MCF 10A (cell line): Measurements from ENCODE around the gene ACTR3. TPM values are rescaled to one million over a fixed set of nuclear protein-coding genes. Genes with fewer than 3 reads are reported as not detected.

ENCODE experiments used
- BruUV-seq: library from RNA; stranded (reverse); fragments of 400-500 nt; replicated peaks from 2 replicates; lab custom pipeline; 2021; lab: Mats Ljungman, UMichigan
- CTCF ChIA-PET: fragments of 300-600 bp; sonication (Branson Sonifier 250); formaldehyde crosslinking; extraction: SDS; loops from one replicate; lab custom pipeline; 2021; ENCODE audit warnings: antibody characterized with exemption, inconsistent platforms; lab: Yijun Ruan, JAX
- POLR2A ChIA-PET: fragments of 300-600, 350-650 bp; sonication (Branson Sonifier 250); formaldehyde crosslinking; extraction: SDS; loops from one replicate; lab custom pipeline; 2020; ENCODE audit warnings: antibody characterized with exemption, inconsistent platforms; lab: Yijun Ruan, JAX
- DNase-seq: peaks from one replicate; pipeline ENCODE4 v3.0.0-alpha.2; 2018; ENCODE audit not compliant: unreplicated experiment
- H3K27ac Mint-ChIP-seq: one replicate; pipeline ENCODE4 v1.8.0; 2022; ENCODE audit warnings: mild to moderate bottlenecking, low read depth, mixed read lengths; ENCODE audit not compliant: unreplicated experiment
- H3K27me3 Mint-ChIP-seq: one replicate; pipeline ENCODE4 v1.8.0; 2022; ENCODE audit warnings: mixed read lengths; ENCODE audit not compliant: insufficient read depth, unreplicated experiment
- H3K36me3 Mint-ChIP-seq: one replicate; pipeline ENCODE4 v1.8.0; 2022; ENCODE audit warnings: mild to moderate bottlenecking, moderate library complexity, mixed read lengths; ENCODE audit not compliant: insufficient read depth, unreplicated experiment
- H3K4me1 Mint-ChIP-seq: one replicate; pipeline ENCODE4 v1.8.0; 2022; ENCODE audit warnings: mixed read lengths; ENCODE audit not compliant: insufficient read depth, unreplicated experiment
- H3K4me3 Mint-ChIP-seq: one replicate; pipeline ENCODE4 v1.8.0; 2022; ENCODE audit warnings: mild to moderate bottlenecking, moderate library complexity, mixed read lengths; ENCODE audit not compliant: unreplicated experiment
- H3K9me3 Mint-ChIP-seq: one replicate; pipeline ENCODE4 v1.8.0; 2022; ENCODE audit warnings: mixed read lengths; ENCODE audit not compliant: unreplicated experiment
- intact Hi-C: fragments of 100-400 bp; cut with micrococcal nuclease; formaldehyde crosslinking; loops from 2 replicates; pipeline ENCODE4 v1.14.1; 2022
- total RNA-seq: library from RNA; stranded (reverse); gene quantifications from 2 replicates; pipeline ENCODE4 v1.2.3, GENCODE V29; 2022
- TF ChIP-seq, protein P1 (sequence below): fragments of 200-600 bp; IDR thresholded peaks from one replicate; pipeline ENCODE4 v1.8.0; 2022; ENCODE audit warnings: antibody characterized with exemption, mild to moderate bottlenecking; ENCODE audit not compliant: unreplicated experiment

ACTR3 gene
- total RNA-seq, 1 experiment from 2014 or later, result 311 TPM

DNA sequence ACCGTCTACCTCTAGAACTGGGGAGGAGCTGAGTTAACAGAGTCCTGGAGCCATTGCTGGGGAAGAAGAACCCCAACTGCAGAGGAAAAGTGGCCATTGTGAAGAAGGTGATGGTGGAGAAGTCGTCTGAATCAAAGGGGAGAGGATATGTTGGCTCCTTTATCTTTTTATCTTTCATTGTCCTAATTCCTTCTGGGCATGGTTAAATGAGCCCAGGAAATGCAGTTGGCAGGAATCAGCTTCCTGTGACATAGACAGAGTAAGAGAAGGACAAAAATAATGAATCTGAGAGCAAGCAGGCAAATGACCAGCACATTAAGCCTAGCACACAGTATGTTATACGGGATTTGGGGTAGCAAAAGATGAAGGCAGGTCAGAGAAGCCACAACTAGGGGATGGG, 16.0 kb upstream of the ACTR3 start:
- POLR2A ChIA-PET, result interaction anchor here (1.5 kb wide), 1 partner anchor 117 kb away, joined by 3 read pairs; the partner anchor contains the start of gene SLC35F5
- Mint-ChIP-seq H3K4me3 (no peak overlapping the region), H3K9me3 (no peaks in the 10 kb centered on the region), H3K27me3 (no peaks in the 10 kb centered on the region), H3K36me3 (no peaks in the 10 kb centered on the region), H3K27ac (no peak overlapping the region), H3K4me1 (peaks cover 19% of the 10 kb centered on the region)
- TF ChIP-seq, protein P1, sequence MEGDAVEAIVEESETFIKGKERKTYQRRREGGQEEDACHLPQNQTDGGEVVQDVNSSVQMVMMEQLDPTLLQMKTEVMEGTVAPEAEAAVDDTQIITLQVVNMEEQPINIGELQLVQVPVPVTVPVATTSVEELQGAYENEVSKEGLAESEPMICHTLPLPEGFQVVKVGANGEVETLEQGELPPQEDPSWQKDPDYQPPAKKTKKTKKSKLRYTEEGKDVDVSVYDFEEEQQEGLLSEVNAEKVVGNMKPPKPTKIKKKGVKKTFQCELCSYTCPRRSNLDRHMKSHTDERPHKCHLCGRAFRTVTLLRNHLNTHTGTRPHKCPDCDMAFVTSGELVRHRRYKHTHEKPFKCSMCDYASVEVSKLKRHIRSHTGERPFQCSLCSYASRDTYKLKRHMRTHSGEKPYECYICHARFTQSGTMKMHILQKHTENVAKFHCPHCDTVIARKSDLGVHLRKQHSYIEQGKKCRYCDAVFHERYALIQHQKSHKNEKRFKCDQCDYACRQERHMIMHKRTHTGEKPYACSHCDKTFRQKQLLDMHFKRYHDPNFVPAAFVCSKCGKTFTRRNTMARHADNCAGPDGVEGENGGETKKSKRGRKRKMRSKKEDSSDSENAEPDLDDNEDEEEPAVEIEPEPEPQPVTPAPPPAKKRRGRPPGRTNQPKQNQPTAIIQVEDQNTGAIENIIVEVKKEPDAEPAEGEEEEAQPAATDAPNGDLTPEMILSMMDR, result no peak
- intact Hi-C loops, result no loop called here
- no peak for DNase-seq
- CTCF ChIA-PET, result interaction anchor here (1.0 kb wide), 1 partner anchor 9 kb away, joined by 3 read pairs; no protein-coding TSS in a partner anchor
- no TSS peak for BruUV-seq

DNA sequence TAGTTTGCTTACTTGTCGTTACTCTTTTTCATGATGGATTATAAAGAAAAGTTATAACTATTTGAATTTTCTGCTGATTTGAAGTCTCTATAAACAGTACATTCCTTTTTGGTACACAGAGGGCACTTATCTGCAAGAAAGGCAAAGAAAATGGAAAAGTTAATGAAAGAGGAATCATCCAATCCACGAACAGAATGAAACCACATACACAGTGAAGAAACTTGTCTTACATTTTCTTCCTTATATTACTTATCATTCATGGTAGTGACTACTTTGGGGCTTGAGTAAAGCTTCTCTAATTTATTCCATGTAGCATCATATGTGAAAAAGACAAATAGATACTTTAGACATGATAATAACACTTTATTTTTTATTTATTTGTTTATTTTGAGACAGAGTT, 14.8 kb upstream of the ACTR3 start:
- Mint-ChIP-seq H3K4me3 (no peak overlapping the region), H3K27me3 (no peaks in the 10 kb centered on the region), H3K27ac (no peak overlapping the region), H3K9me3 (no peaks in the 10 kb centered on the region), H3K4me1 (peaks cover 19% of the 10 kb centered on the region), H3K36me3 (no peaks in the 10 kb centered on the region)
- POLR2A ChIA-PET, result interaction anchor here (0.7 to 1.5 kb wide), 3 partner anchors 24 to 119 kb away, joined by 3 to 5 read pairs (median 4); partner anchors contain the start of gene SLC35F5
- TF ChIP-seq, protein P1, result no peak
- no peak for DNase-seq
- no TSS peak for BruUV-seq
- intact Hi-C loops, result no loop called here
- CTCF ChIA-PET, result interaction anchor here (0.6 kb wide), 2 partner anchors 15 to 197 kb away, joined by 3 to 4 read pairs; no protein-coding TSS in a partner anchor

- no peak overlapping the region for H3K27ac Mint-ChIP-seq
- TF ChIP-seq, protein P1, result no peak
- ChIA-PET CTCF (no interaction called here), POLR2A (interaction anchor here (0.6 to 4.9 kb wide), 8 partner anchors 12 to 120 kb away, joined by 3 to 47 read pairs (median 4); partner anchors contain the start of genes ACTR3 and SLC35F5)
- no peaks in the 10 kb centered on the region for H3K9me3 Mint-ChIP-seq
- no peaks in the 10 kb centered on the region for H3K36me3 Mint-ChIP-seq
- peak; percentile 84 for DNase-seq
- no peak overlapping the region for H3K4me3 Mint-ChIP-seq
- H3K4me1 Mint-ChIP-seq, result peaks cover 19% of the 10 kb centered on the region
- intact Hi-C loops, result no loop called here
- no peaks in the 10 kb centered on the region for H3K27me3 Mint-ChIP-seq
- BruUV-seq, result no TSS peak
These were observed 13.1 kb upstream of the ACTR3 start for GRCh38 chr2:113876503-113877387.
